NCI-H748 (cell line): ENCODE results near the gene HS2ST1.
"Not testable (repeated sequence)": the region's sequence is repeated elsewhere in the genome, so short reads cannot be mapped to it uniquely, and the experiment has no call there.

Source experiments
- DNase-seq: peaks from one replicate; lab custom pipeline; 2025; ENCODE audit not compliant: unreplicated experiment; lab: John Stamatoyannopoulos, UW

Gene HS2ST1

DNA sequence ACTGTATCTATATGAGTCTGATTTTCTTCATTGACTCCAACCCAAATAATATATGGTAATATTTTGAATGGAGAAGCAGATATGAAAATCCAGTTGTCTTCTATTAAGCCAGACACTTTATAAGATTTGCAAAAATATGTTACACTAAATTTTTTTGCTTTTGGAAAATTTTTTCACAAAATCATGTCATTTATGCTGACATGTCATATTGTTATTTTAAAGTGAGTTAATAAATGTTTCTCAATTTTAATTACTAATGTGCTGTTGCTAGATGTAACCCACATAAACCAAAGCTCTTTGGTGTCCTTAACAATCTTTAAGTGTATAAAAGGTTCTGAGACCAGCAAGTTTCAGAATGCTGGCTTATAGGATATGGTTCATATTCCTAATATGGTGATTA, 142.5 kb downstream of the HS2ST1 start:
- no peak for DNase-seq

DNA sequence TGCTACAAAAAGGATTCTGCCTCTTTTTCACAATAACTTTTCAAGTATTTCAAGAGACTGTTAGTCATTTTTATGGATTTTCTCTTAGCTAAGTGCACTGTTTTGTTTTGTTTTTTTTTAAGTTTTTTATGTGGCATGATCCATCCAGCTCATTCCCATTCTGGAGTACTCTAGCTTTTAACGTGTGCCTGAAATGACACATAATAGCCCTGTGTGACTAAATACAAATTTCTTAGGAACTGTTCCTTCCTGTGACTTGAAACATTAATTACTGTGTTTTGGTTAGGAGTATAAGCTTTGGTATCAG, 143.9 kb downstream of the HS2ST1 start:
- DNase-seq: no peak

DNA sequence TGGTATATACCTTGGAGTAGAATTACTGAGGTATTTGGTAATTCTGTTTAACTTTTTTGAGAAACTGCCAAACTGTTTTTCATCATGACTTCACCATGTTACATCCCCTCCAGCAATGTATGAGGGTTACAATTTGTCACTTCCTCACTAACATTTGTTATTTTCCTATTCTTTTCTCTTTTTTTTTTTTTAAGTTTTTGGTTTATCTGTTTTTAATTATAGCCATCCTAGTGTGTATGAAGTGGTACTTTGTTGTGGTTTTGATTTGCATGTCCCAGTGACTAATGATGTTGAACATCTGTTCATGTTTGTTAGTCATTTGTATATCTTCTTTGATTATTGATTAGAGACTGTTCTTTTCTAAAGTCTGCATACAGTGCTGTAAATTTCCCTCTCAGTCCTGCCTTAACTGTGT, 147.3 kb downstream of the HS2ST1 start:
- no peak for DNase-seq

DNA sequence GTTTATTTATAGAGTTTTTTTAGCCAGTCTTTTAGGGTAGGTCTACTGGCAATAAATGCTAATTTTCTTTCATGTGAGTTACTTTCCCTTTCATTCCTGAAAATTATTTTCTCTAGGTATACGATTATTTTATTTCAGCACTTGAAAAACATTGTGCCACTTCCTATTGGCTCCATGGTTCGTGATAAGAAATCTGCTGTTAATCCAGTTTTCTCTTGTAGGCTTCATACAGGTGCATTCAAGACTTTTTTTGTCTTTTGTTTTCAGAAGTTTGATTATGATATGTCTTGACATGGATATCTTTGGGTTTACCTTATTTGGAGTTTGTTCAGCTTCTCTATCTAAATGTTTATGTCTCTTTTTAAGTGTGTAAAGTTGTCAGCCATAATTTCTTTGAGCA, 148.3 kb downstream of the HS2ST1 start:
- DNase-seq: peak; percentile 21

DNA sequence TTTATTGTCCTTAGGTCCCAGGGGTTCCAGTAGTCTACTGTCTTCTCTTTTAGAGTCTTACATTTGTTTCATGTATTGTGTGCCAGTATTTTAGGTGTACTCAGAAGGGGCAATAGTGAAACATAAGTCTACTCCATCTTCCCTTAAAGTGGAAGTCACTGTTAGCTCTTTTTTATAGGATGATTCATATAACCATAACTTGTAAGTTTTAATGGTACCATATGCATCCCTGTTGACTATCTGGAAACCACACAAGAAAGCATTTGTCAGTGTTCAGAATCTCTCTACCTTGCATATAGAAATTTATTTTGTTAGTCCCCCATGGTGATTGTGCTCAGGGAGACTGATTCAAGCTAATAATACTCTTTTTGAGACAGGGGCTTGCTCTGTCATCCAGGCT, 149.9 kb downstream of the HS2ST1 start:
- no peak for DNase-seq

DNA sequence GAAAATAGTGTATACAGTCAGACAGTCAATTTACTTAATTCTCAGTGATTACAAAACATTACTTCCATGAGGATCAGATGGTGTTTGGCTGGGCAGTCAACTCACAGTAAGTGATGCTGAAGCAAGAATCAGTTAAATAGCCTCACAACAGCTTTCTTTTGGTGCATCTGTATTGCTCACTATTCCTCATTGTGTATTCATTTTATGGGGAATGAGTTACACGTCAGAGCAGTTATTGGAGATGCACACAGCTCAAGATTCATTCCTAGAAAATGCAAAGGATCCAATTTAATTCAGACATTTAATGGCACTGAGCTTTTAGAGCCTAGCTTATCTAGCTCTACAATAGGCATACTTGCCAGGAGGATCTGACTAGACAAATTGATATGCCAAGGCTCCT, 150.6 kb downstream of the HS2ST1 start:
- DNase-seq: no peak

DNA sequence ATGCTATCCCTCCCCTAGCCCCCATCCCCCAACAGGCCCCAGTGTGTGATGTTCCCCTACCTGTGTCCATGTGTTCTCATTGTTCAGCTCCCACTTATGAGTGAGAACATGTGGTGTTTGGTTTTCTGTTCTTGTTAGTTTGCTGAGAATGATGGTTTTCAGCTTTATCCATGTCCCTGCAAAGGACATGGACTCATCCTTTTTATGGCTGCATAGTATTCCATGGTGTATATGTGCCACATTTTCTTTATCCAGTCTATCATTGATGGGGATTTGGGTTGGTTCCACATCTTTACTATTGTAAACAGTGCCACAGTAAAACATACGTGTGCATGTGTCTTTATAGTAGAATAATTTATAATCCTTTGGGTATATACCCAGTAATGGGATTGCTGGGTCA, 152.3 kb downstream of the HS2ST1 start:
- not testable (repeated sequence) for DNase-seq

DNA sequence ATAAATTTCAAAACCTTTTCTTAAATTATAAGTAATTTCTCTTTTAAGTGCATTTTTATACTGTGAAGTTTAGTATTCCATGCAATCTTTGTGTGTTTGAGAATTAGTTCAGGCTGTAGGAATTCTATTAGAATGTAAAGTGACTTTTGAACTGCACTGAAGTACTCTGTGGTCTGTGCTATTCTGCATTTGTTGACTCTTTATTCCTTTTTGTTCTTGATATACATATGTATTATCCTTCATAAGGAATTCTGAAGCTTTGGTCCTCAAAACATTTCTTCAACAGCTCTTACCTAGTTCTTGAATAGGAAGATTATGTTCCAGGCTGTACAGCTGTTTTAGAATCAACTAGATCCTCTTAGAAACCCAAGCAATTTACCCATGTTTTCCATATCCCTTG, 158.0 kb downstream of the HS2ST1 start:
- no peak for DNase-seq

DNA sequence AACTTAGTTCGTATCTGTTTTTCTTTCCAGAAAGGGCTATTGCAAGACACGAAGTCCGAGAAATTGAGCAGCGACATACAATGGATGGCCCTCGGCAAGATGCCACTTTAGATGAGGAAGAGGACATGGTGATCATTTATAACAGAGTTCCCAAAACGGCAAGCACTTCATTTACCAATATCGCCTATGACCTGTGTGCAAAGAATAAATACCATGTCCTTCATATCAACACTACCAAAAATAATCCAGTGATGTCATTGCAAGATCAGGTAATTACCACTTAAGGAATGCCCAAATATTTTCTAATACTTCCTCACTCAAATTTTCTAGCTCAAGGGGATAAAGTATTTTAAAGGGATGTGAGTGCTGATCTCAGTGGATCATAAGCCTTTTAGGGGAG, 158.5 kb downstream of the HS2ST1 start:
- DNase-seq: no peak

DNA sequence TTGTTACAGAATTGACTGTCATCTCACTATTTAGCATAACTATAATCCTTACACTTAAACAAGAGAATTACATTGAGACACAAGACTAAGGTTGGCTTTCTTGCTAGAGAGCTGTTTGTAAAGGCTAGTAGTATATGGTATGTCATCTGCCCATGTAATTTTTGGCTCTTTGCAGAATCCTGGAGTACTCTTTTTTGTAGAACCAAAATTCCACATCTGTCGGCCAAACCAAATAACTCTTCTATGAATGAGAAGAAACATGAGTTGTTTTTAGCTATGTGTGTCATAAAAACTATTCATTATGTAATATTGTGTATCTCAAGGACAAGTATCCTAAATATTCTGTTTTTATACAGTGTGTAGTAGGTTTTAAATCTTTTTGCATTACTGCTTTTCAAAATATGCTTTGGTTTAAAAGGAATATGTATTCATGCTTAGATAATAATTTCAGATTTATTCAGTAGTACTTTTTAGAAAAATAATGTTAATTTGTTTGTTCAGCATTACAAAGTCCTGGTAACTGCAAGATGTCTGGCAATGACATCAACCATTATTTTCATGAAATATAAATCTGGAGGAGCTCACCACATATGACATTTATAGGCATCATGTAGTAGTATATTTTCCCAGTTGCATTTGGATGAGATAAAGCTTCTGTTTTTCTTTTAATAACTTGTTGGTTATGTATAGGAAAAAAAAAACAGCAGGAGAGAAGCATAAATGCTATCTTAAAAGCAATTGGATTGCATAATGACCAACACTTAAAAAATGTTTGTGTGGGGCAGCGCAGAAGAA, 159.8 kb downstream of the HS2ST1 start:
- no peak for DNase-seq

DNA sequence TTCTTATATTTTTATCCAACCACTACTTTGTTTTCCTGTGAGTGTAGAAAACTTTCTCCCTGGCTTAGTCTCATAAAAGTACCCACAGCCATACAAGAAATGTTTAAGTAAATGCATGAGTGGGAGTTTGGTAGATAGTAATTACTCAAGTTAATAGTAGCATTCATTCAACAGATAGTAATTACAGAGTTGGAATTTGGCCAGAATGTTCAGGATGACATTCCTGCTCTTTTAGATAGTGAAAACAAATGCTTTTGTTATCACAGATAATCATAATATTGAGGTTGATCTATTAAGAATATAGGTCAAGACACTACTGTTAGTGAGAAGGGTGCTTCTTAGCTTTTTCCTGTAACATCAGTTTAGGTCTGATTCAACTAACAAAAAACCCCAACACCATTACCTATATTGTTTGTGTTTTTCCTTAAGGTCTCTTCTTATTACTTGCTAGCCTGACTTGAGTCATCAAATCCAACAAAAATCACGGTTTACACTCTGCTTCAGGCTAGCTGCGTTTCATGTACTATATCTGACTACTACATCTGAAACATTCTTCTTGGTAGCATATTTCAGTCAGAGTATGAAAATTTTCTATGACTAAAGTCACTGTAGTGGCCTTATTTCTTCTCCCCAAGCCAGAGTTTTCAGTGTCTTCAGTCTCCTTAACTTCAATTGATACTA, 163.7 kb downstream of the HS2ST1 start:
- peak; percentile 37 for DNase-seq

DNA sequence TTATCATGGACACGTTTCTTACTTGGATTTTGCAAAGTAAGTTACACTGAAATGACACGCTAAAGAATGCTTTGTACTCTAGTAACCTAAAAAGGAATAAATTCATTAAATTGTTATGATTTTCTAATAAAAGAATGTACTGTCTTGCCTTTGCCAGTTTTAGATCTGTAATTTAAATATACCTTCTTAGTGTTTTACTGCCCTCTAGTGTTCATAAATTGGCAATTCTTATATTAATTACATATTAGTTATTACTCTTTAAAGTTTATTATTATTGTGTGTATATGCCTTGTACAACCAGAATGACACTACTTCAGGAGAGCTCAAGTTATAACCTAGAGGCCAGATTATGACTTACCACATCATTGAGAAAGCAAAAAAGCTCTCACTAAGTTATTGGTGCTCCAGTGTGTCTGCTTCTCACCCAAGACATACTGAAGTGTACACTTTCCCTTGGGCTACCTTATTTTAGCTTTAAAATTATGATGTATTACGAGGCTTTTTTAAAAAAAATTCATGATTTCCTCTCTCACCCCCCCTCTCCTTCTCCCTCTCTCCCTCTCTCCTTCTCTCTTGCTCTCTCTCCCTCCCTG, 169.9 kb downstream of the HS2ST1 start:
- peak; percentile 43 for DNase-seq

DNA sequence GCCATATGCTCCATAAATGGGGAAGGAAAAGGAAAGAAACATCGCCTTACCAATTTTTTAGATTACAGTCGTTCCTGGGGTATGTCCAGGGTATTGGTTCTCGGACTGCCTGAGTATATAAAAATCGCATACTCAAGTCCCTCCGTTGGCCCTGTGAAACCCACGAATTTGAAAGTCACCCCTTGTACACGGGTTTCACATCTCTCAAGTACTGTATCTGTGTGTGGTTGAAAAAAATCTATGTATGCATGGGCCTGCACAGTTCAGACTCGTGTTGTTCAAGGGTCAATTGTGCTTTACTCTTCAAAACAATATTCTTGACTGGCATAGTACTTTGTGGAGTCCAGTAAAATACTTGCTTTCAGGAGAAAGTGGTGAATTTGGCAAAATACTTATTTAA, 171.7 kb downstream of the HS2ST1 start:
- no peak for DNase-seq

DNA sequence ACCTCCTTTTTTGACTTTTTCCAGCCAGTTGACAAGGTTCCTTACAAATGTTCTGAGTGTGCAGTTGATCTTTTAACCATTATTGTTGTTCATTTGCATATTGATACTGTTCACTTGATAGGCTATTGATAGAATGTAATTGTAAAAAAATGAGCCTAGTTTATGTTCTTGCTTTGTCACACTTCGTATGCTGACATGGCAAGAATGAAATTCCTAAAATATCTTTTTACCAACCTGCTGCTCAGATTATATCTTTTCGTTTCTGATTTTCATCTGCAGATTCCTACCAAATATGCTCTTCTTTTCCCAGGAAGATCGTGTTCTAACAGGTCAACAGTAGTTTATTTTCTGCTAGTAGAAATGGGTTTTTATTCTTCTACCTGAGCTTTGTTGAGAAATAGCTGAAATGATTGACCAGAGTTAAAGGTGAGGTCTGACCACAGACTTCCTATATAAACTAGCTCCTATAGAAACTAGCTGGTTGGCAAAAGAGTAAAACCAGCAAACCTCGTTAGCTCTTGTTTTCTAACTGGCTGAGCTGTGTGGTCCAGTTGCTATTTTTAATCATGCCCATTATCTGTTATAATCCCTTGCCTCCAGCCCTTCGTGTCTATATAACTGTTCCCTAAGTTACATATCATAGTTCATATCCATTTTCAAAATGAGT, 174.8 kb downstream of the HS2ST1 start:
- DNase-seq: no peak

DNA sequence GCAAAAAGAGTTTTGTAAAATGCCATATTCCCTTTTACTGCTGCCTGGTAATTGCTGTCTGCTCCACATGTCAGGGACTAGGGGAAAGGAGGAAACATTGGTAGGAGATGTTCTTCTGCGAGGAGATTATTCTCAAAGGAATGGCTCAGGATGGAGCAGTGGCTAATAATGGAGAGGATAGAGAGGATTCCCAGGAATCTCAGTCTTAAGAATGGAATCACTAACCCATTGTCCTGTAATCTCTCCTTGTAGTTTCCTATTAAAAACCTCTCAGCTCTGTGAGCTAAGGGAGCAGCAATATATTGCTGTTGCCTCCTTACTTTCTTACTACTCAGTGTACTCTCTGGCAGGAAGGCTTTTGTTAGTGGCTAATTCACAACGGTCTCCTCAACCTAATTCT, 175.4 kb downstream of the HS2ST1 start:
- no peak for DNase-seq

DNA sequence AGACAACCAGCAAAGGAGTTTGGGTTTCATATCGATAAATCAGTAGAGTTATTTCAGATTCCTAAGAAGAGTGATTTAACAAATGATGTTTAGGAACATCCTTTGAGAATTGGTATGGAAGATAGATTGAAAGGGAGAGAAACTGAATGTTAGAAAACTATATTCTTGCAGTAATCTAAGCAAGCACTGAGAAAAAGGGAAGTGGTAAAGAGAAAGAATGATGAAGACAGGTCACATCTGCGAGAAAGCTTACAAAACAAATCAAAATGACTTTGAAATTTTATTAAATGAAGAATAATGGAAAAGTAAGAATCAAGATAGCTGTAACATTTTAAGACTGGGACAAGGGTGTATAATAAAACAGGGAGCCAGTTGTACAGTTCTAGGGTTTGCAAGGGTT, 177.0 kb downstream of the HS2ST1 start:
- DNase-seq: no peak

DNA sequence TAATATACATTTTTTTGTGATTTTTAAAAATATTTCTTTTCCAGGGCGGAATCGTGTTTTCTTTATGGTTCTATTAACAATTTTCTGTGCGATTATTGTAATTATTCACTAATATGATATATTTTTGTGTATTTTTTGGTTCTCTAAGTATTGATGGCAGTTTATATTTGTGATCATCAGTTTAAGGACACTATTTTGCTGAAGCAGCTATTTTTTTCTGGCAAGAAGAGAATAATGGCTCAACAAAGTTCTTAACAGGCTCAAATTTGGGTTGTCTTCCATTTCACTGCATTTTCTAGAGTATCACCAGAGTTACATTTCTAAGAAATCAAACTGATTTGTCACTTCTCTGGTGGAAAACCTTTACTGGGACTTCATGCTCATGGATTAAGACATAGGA, 178.4 kb downstream of the HS2ST1 start:
- DNase-seq: no peak

DNA sequence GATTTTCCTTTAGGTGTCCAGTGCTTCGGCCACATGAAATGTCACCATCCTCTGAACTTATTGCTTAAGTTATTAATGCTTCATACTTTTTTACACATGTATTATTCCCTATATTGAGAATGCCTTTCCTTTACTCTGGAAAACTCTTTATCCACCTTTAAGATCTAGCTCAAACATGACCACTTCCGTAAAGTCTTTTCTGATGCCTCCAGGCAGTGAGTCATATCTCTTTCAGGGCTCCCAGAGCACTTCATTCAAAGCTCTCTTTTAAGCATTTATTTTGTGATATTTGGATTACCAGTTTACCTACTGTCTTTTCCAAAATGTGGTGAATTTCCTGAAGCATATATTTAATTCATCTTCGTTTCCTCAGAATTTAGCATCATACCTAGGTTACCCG, 178.9 kb downstream of the HS2ST1 start:
- DNase-seq: no peak

DNA sequence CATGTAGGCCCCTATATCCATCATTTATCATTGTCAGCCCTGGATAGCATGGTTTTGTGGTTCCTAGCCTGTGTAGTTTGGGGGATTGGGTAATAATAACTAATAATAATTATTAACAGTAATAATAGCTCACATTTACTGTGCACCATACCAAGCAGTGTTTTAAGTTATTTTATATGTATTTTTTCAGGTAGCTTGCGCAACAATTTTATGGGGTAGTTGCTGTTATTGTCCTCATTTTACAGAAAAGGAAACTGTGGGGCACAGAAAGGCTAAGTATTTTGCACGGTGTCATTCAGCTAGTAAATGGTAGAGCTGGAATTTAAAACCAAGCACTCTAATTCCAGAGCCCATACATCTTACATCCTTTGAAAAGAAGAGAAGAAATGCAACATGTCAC, 179.8 kb downstream of the HS2ST1 start:
- DNase-seq: no peak

DNA sequence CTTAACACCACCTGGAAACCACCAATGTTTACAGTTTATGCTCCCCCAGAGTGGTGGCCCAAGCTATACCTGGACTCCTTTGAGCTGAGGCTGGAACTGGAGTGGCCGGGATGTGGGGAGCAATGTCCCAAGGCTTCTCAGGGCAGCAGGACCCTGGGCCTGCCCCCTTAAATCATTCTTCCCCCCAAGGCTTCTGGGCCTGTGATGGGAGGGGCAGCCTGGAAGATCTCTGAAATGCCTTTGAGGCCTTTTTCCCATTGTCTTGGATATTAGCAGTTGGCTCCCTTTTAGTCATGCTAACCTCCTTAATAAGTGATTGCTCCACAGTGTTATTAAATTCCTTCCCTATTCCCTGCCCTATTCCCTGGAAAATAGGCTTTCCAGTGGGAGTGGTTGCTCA, 185.8 kb downstream of the HS2ST1 start:
- no peak for DNase-seq

DNA sequence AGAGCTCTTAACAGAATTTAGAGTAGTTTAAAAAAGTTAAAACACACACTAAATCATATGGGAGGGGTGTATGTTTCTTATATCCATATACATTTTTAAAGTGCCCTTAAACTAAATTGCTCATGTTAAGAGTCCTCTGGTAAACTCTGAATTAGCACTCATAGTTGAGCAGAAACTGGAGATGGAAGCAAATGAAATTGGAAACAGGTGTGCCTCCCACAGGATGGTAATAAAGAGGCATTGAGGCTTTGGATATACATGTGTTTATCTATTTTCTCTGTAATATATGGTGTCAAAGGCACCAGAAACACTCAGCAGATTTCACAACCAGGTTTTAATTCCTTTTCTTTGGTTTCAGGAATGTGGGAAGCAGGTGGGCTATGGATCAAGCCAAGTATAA, 188.6 kb downstream of the HS2ST1 start:
- DNase-seq: no peak

DNA sequence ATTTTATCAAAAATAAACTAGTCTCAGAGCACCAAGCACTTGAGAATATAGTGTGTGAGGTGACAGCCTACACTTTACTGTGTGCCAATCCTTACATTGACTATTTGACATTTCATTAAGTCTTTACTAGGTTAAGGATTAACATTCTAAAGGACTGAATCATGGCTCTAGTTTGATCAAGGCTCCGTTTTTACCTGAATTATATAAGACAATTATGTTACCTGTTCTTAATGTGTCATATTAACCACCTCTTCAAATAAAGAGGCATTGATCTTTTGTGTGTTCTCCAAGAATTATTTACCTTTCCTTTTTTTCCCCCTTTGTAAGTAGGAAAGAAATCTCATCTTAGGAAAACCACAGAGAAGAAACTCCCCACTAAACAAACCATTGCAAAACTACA, 189.7 kb downstream of the HS2ST1 start:
- DNase-seq: no peak
